Activated naive CD4-positive, alpha-beta T cell treated with anti-CD3 and anti-CD28 coated beads, Interleukin-2, amount 50 U/mL, for 72 hours (primary cell): ENCODE data around the gene FANK1. TPM values are rescaled to one million over a fixed set of nuclear protein-coding genes. Genes with fewer than 3 reads are reported as not detected.
"Not testable (repeated sequence)": the region's sequence is repeated elsewhere in the genome, so short reads cannot be mapped to it uniquely, and the experiment has no call there.

Experiments used
- ATAC-seq, 2 donors: fragments of 150-1000 bp; cut with Tn5 transposase; 2 replicates each; pipeline ENCODE4 v1.10.0; 2021; ENCODE audit warnings: mild to moderate bottlenecking in 2 of 2, moderate library complexity in 2 of 2
- DNase-seq, 2 donors: peaks; one replicate each; pipeline ENCODE4 v3.0.0; 2021 to 2022; ENCODE audit warnings: low spot score in 2 of 2
- H3K27ac Mint-ChIP-seq, 2 donors: one replicate each; pipeline ENCODE4 v1.8.0; 2022; ENCODE audit warnings: mild to moderate bottlenecking in 2 of 2, mixed read lengths in 2 of 2
- H3K36me3 Mint-ChIP-seq, 2 donors: one replicate each; pipeline ENCODE4 v1.8.0; 2022; ENCODE audit warnings: mixed read lengths in 2 of 2
- H3K9me3 Mint-ChIP-seq, 2 donors: one replicate each; pipeline ENCODE4 v1.8.0; 2022; ENCODE audit warnings: mixed read lengths in 2 of 2
- total RNA-seq, 2 donors: library from RNA; stranded (reverse); gene quantifications; one replicate each; pipeline ENCODE4 v1.2.3, GENCODE V29; 2022

FANK1 gene
- total RNA-seq, 2 donors from 2014 or later: 1.7 TPM; not detected in 1

GRCh38 chr10:125911990-125912389 is 15.6 kb downstream of the FANK1 start:
- Mint-ChIP-seq H3K36me3 (no peaks in the 10 kb centered on the region), H3K9me3 (peaks cover 0 to 5% of the 10 kb centered on the region in 2 donors), H3K27ac (no peak overlapping the region)
- DNase-seq: no peak
- no peak for ATAC-seq

GRCh38 chr10:125913277-125913676 is 16.9 kb downstream of the FANK1 start:
- not testable (repeated sequence) for ATAC-seq, H3K36me3 Mint-ChIP-seq, H3K9me3 Mint-ChIP-seq, H3K27ac Mint-ChIP-seq, DNase-seq

- Mint-ChIP-seq H3K9me3 (peaks cover 0 to 4% of the 10 kb centered on the region in 2 donors), H3K36me3 (no peaks in the 10 kb centered on the region), H3K27ac (no peak overlapping the region)
- no peak for DNase-seq
- ATAC-seq: no peak
These were observed 20.6 kb downstream of the FANK1 start for GRCh38 chr10:125916977-125917376.

GRCh38 chr10:125917704-125918361 is 21.5 kb downstream of the FANK1 start:
- not testable (repeated sequence) for H3K9me3 Mint-ChIP-seq, H3K27ac Mint-ChIP-seq, ATAC-seq, DNase-seq, H3K36me3 Mint-ChIP-seq

GRCh38 chr10:125921643-125922306 is 25.4 kb downstream of the FANK1 start:
- ATAC-seq, H3K9me3 Mint-ChIP-seq, H3K36me3 Mint-ChIP-seq, DNase-seq: not testable (repeated sequence)
- H3K27ac Mint-ChIP-seq: peak overlapping the region in 1 of 2 donors; percentile 48

- no peak overlapping the region for H3K27ac Mint-ChIP-seq
These were observed 29.0 kb downstream of the FANK1 start for GRCh38 chr10:125925262-125925834.

GRCh38 chr10:125926247-125926646 is 29.9 kb downstream of the FANK1 start:
- no peak for ATAC-seq
- no peaks in the 10 kb centered on the region for H3K36me3 Mint-ChIP-seq
- DNase-seq: no peak
- H3K27ac Mint-ChIP-seq: no peak overlapping the region
- no peaks in the 10 kb centered on the region for H3K9me3 Mint-ChIP-seq

More at GRCh38 chr10:125925262-125925834, 29.0 kb downstream of the FANK1 start:
- Mint-ChIP-seq H3K36me3 (no peaks in the 10 kb centered on the region), H3K9me3 (no peaks in the 10 kb centered on the region)
- DNase-seq: no peak
- ATAC-seq: no peak

GRCh38 chr10:125927265-125927664 is 30.9 kb downstream of the FANK1 start:
- not testable (repeated sequence) for ATAC-seq, H3K27ac Mint-ChIP-seq, H3K36me3 Mint-ChIP-seq, H3K9me3 Mint-ChIP-seq, DNase-seq

- no peak for DNase-seq
- ATAC-seq: no peak
These were observed 32.7 kb downstream of the FANK1 start for GRCh38 chr10:125928928-125929585.

GRCh38 chr10:125929618-125930017 is 33.3 kb downstream of the FANK1 start:
- no peak for DNase-seq
- no peak for ATAC-seq
- Mint-ChIP-seq H3K36me3 (no peaks in the 10 kb centered on the region), H3K27ac (no peak overlapping the region), H3K9me3 (no peaks in the 10 kb centered on the region)

More at GRCh38 chr10:125928928-125929585, 32.7 kb downstream of the FANK1 start:
- Mint-ChIP-seq H3K36me3 (no peaks in the 10 kb centered on the region), H3K27ac (no peak overlapping the region), H3K9me3 (no peaks in the 10 kb centered on the region)

- Mint-ChIP-seq H3K36me3 (no peaks in the 10 kb centered on the region), H3K27ac (no peak overlapping the region), H3K9me3 (no peaks in the 10 kb centered on the region)
- DNase-seq (no peak), ATAC-seq (no peak)
These were observed 37.3 kb downstream of the FANK1 start for GRCh38 chr10:125933693-125934092.

- Mint-ChIP-seq H3K9me3 (no peaks in the 10 kb centered on the region), H3K27ac (no peak overlapping the region), H3K36me3 (no peaks in the 10 kb centered on the region)
- no peak for DNase-seq
- no peak for ATAC-seq
These were observed 40.0 kb downstream of the FANK1 start for GRCh38 chr10:125936331-125936730.

GRCh38 chr10:125940515-125940914 is 44.2 kb downstream of the FANK1 start:
- Mint-ChIP-seq H3K27ac (no peak overlapping the region), H3K9me3 (peaks cover 0 to 3% of the 10 kb centered on the region in 2 donors), H3K36me3 (peaks cover 6 to 8% of the 10 kb centered on the region in 2 donors)
- no peak for DNase-seq
- ATAC-seq: no peak

- no peak overlapping the region for H3K27ac Mint-ChIP-seq
- peaks cover 5 to 20% of the 10 kb centered on the region in 2 donors for H3K36me3 Mint-ChIP-seq
- ATAC-seq (no peak), DNase-seq (no peak)
- peaks cover 5 to 8% of the 10 kb centered on the region in 2 donors for H3K9me3 Mint-ChIP-seq
These were observed 54.9 kb downstream of the FANK1 start for GRCh38 chr10:125951290-125951689.

- H3K9me3 Mint-ChIP-seq: peaks cover 5 to 12% of the 10 kb centered on the region in 2 donors
- peaks cover 5 to 20% of the 10 kb centered on the region in 2 donors for H3K36me3 Mint-ChIP-seq
- ATAC-seq (no peak), DNase-seq (no peak)
- no peak overlapping the region for H3K27ac Mint-ChIP-seq
These were observed 57.5 kb downstream of the FANK1 start for GRCh38 chr10:125953778-125954385.

- Mint-ChIP-seq H3K36me3 (peaks cover 5 to 20% of the 10 kb centered on the region in 2 donors), H3K9me3 (peaks cover 5 to 12% of the 10 kb centered on the region in 2 donors), H3K27ac (no peak overlapping the region)
- ATAC-seq: no peak
- DNase-seq: no peak
These were observed 59.4 kb downstream of the FANK1 start for GRCh38 chr10:125955766-125956165.

- DNase-seq: no peak
- no peaks in the 10 kb centered on the region for H3K36me3 Mint-ChIP-seq
- ATAC-seq: no peak
- no peak overlapping the region for H3K27ac Mint-ChIP-seq
- peaks cover 0 to 4% of the 10 kb centered on the region in 2 donors for H3K9me3 Mint-ChIP-seq
These were observed 65.4 kb downstream of the FANK1 start for GRCh38 chr10:125961743-125962142.
